Measurements from ENCODE around the gene CKLF. TPM values are rescaled to one million over a fixed set of nuclear protein-coding genes. Genes with fewer than 3 reads are reported as not detected.

Gene CKLF
- total and polyA plus RNA-seq, 4 donors: 9.5 to 36.1 (median 21.5) TPM

- H3K27me3 ChIP-seq (ENCODE audit: control insufficient read depth in 4 of 4, insufficient read depth in 4 of 4, low read length in 3 of 4): no peaks in the 10 kb centered on the region
- peak overlapping the region; percentile 81 to 85 for H3K9ac ChIP-seq (ENCODE audit: low read depth in 1 of 2, low read length in 2 of 2)
- H3K9me3 ChIP-seq (ENCODE audit: control insufficient read depth in 4 of 4, low read length in 3 of 4): no peaks in the 10 kb centered on the region
- DNase-seq (ENCODE audit: low spot score): no peak
- no peak for TF ChIP-seq YY1 (IDR thresholded peaks at IDR 0.05)
- TF ChIP-seq RXRA (IDR thresholded peaks at IDR 0.05): no peak
- no peak for TF ChIP-seq GABPA (IDR thresholded peaks at IDR 0.05 in 1 of 2, conservative IDR thresholded peaks at IDR 0.05 in 1 of 2)
- TF ChIP-seq ATF3 (IDR thresholded peaks at IDR 0.05): no peak
- no peak for TF ChIP-seq REST (IDR thresholded peaks at IDR 0.05)
- TF ChIP-seq RAD21 (IDR thresholded peaks at IDR 0.05): no peak
- no peak for TF ChIP-seq JUND (IDR thresholded peaks at IDR 0.05)
- TF ChIP-seq SP1 (IDR thresholded peaks at IDR 0.05): no peak
- TF ChIP-seq NR2F2 (IDR thresholded peaks at IDR 0.05): no peak
- TF ChIP-seq MAX (IDR thresholded peaks at IDR 0.05): no peak
- no peak for TF ChIP-seq TAF1 (conservative IDR thresholded peaks at IDR 0.05)
- TF ChIP-seq FOXA2 (IDR thresholded peaks at IDR 0.05): no peak
- no peak for TF ChIP-seq EGR1 (IDR thresholded peaks at IDR 0.05; ENCODE audit: low read depth in 2 of 2)
- TF ChIP-seq HNF4G (IDR thresholded peaks at IDR 0.05): no peak
- TF ChIP-seq HNF4A (conservative IDR thresholded peaks at IDR 0.05): no peak
- H3K4me1 ChIP-seq (ENCODE audit: control insufficient read depth in 4 of 4, insufficient read depth in 4 of 4, low read length in 3 of 4): peaks cover 2 to 31% (median 22%) of the 10 kb centered on the region in 4 donors
- peaks cover 0 to 1% (median 0%) of the 10 kb centered on the region in 4 donors for H3K36me3 ChIP-seq (ENCODE audit: control insufficient read depth in 4 of 4, insufficient read depth in 3 of 4, low read depth in 1 of 4, low read length in 3 of 4)
- peak overlapping the region in 2 of 3 donors; percentile 83 to 88 for H3K4me3 ChIP-seq (ENCODE audit: low read depth in 1 of 3, low read length in 3 of 3)
- WGBS: 78% methylated on average over 9 of the region's 9 CpGs
- peak overlapping the region; percentile 90 to 94 for H3K27ac ChIP-seq (ENCODE audit: low read depth in 1 of 2, low read length in 2 of 2)
Observed at GRCh38 chr16:66548868-66549267, 3.5 kb upstream of the CKLF start.

- Histone ChIP-seq H3K36me3 (ENCODE audit: control insufficient read depth in 4 of 4, insufficient read depth in 3 of 4, low read depth in 1 of 4, low read length in 3 of 4) (peaks cover 0 to 1% (median 0%) of the 10 kb centered on the region in 4 donors), H3K27me3 (ENCODE audit: control insufficient read depth in 4 of 4, insufficient read depth in 4 of 4, low read length in 3 of 4) (no peaks in the 10 kb centered on the region), H3K9me3 (ENCODE audit: control insufficient read depth in 4 of 4, low read length in 3 of 4) (no peaks in the 10 kb centered on the region), H3K27ac (ENCODE audit: low read depth in 1 of 2, low read length in 2 of 2) (peak within 1 kb of the TSS; percentile 90 to 94), H3K4me3 (ENCODE audit: low read depth in 1 of 3, low read length in 3 of 3) (peak within 1 kb of the TSS; percentile 73 to 88 (median 83)), H3K4me1 (ENCODE audit: control insufficient read depth in 4 of 4, insufficient read depth in 4 of 4, low read length in 3 of 4) (peaks cover 2 to 31% (median 22%) of the 10 kb centered on the region in 4 donors), H3K9ac (ENCODE audit: low read depth in 1 of 2, low read length in 2 of 2) (peak within 1 kb of the TSS; percentile 81 to 85)
- DNase-seq (ENCODE audit: low spot score): peak; percentile 70
- WGBS: 3% methylated on average over 80 of the region's 80 CpGs
- TF ChIP-seq YY1 (IDR thresholded peaks at IDR 0.05) (peak; percentile 22), HNF4G (IDR thresholded peaks at IDR 0.05) (no peak), HNF4A (conservative IDR thresholded peaks at IDR 0.05) (no peak), EGR1 (IDR thresholded peaks at IDR 0.05; ENCODE audit: low read depth in 2 of 2) (no peak), CTCF (IDR thresholded peaks at IDR 0.05; ENCODE audit: low read depth, low read length, missing input control) (peak; percentile 18)
Observed at GRCh38 chr16:66549284-66550131, 2.9 kb upstream of the CKLF start, which contains the start of gene TK2. Gene TK2 (minus strand): TSS chr16:66550122. CDS start chr16:66550061, 61 bp downstream.

Measured in liver (tissue), 9 donors.